GM19452 (cell line): Measurements from ENCODE around the gene CHD1.

Experiments
- ATAC-seq: cut with Tn5 transposase; IDR thresholded peaks from one replicate; pipeline ENCODE4 v1.9.1; 2021; ENCODE audit not compliant: unreplicated experiment

CHD1 gene

GRCh38 chr5:98904780-98905179 is 24.0 kb downstream of the CHD1 start:
- ATAC-seq, result no peak

DNA sequence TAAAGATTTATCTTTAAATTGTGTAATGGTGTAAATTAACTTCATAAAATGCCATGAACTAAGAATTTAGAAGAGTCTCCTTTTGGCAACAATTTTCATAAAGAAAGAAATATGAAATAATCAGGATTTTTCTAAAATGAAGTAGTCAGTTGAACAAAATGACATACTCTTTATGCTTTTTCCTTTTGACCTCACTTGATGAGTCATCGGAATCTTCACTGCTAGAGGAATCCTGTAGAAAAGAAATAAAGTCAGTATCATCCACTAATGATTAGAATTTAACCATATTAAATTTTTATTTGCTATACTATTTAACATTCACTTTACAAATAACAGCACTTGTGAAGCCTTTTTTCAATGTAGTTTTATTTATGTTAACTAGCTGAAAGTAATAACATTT is 26.1 kb downstream of the CHD1 start:
- no peak for ATAC-seq

- ATAC-seq, result no peak
Observed at GRCh38 chr5:98899456-98899855, 29.4 kb downstream of the CHD1 start.

DNA sequence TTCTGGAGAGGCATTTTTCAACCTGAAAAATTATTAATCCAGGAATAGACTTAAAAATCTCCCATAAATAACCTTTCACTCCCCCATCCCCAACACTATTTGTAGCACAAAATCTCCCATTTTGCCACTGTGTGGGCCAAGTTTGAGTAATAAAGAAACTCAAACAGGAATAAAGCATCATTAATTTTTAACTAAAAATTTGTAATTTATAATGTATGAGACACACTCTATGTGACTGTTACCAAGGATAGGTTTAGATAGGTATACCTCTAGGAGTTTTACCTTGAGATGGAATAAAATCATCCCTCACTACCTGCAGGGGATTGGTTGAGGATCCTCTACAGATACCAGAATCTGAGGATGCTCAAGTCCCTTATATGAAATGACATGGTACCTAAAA is 30.1 kb downstream of the CHD1 start:
- no peak for ATAC-seq

DNA sequence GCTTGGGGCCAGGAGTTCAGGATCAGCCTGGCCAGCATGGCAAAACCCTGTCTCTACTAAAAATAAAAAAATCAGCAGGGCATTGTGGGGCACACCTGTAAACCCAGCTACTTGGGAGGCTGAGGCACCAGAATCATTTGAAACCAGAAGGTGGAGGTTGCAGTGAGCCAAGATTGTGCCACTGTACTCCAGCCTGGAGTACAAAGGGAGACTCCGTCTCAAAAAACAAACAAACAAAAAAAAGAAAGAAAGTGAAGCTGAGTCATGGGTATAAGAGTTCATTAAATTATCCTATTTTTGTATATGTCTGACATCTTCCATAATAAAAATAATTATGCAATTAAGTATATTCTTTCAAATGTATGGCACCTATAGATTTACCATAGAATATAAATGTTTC is 37.2 kb downstream of the CHD1 start:
- no peak for ATAC-seq

DNA sequence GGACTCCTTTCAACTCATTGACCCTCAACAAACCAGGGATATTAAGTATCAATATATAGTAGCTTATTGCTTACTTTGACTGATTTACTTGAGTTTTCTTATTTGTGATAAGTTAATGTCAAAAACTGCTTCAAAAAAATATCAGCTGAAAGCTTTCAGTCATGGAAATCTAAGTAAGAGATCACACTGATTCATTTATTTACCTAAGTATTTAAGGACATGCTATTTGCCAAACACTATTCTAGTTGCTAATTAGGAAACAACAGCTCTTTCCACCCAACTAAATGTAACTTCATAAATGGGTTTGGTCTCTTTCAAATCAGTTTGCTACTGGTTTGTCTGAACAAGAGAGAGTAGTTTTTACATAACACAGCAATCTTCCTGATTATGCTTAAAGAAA is 48.2 kb downstream of the CHD1 start:
- no peak for ATAC-seq

DNA sequence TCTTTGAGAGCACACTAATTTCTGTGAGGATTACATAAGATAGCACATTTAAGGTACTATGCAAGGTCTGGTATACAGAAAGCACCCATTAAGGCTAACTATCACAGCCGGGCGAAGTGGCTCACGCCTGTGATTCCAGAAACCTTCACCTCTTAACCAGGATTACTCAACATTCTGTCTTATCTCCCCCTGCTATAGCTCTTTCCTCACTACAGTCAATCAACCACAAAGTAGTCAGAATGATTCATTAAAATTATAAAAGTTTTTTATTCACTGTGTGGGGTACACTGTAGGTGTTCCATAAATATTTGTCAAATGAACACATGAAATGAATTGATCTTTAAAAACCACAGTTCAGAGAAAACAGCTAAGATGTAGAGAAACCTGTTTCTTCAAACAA is 48.7 kb downstream of the CHD1 start:
- no peak for ATAC-seq

- ATAC-seq, result no peak
Observed at GRCh38 chr5:98877600-98877999, 51.2 kb downstream of the CHD1 start.

DNA sequence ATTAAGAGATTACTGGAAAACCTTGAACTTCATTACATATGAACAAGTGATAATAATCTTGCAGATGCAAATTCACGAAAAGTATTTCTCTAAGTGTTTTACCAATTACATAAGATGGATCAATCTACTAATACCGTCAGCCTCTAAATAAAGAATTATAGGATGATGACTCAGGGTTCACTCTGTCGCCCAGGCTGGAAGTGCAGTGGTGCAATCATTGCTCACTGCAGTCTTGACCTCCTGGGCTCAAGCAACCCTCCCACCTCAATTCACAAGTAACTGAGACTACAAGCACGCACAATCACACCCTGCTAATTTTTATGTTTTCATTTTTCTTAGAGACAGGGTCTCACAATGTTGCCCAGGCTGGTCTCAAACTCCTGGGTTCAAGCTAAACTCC is 56.1 kb downstream of the CHD1 start:
- no peak for ATAC-seq

- no peak for ATAC-seq
Observed at GRCh38 chr5:98865690-98866089, 63.1 kb downstream of the CHD1 start.

DNA sequence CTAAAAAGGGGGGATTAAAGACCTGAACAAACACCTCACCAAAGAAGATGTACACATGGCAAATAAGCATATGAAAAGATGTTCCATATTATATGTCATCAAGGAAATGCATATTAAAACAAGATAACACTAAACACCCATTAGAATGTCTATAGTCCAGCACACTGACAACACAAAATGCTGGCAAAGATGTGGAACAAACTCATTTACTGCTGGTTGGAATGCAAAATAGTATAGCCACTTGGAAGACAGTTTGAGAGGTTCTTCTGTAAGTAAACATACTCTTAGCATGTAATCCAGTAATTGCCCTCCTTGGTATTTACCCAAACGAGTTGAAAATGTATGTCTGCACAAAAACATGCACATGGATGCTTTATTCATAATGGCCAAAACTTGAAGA is 81.8 kb downstream of the CHD1 start:
- no peak for ATAC-seq

DNA sequence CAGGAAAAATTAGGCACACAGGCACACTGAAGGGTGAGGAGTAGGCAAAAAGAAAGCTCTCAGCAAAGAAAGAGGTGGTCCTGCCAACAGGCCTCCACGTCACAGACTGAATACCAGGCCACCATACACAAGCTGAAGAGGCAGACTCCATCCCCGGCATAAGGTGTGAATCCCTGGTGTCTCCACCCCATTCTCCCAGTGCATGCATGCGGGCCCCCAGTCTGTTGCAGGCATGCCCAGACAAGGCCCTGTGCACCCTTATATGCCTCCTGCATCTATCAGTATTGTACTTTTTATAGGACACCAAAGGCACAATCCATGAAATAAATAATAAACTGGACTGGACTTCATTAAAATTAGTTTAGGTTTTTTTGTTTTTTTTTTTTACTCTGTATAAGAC is 82.3 kb downstream of the CHD1 start:
- no peak for ATAC-seq

GRCh38 chr5:98845878-98846277 is 82.9 kb downstream of the CHD1 start:
- ATAC-seq, result no peak

DNA sequence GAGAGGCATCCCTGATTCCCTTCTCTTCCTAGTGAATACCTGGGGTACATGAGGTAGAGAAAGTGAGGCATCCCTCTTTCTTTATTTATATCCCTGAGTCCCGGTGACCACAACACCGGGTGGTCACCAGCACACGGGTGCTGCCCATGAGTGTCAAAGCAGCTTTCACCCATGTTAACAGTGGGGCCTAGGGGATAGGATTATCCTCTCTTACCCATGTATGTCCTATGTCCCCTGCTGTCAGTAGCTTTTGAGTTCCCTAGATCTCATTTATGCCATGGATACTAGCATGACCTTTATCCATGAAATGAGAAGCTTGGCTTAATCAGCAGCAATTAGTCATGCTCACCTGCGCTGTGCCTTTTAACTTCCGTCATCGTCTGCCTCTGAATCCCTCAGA is 83.9 kb downstream of the CHD1 start:
- ATAC-seq, result no peak

DNA sequence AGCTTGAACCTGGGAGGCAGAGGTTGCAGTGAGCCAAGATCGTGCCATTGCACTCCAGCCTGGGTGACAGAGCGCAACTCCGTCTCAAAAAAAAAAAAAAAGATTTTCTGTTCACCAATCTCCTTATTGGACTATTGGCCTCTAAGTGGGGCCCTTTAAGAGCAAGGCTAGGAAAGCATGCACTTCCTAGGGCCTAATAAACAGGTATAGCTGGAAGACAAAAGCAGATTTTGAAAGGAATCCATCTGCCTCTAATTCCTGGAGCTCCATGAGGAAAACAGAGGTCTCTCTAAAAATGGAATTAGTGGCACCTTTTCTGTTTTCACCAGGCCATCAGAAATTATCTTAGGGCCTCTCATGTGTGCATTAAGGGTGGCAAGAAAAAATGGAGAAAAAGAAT is 85.3 kb downstream of the CHD1 start:
- no peak for ATAC-seq

GRCh38 chr5:98840946-98841345 is 87.9 kb downstream of the CHD1 start:
- ATAC-seq, result no peak

DNA sequence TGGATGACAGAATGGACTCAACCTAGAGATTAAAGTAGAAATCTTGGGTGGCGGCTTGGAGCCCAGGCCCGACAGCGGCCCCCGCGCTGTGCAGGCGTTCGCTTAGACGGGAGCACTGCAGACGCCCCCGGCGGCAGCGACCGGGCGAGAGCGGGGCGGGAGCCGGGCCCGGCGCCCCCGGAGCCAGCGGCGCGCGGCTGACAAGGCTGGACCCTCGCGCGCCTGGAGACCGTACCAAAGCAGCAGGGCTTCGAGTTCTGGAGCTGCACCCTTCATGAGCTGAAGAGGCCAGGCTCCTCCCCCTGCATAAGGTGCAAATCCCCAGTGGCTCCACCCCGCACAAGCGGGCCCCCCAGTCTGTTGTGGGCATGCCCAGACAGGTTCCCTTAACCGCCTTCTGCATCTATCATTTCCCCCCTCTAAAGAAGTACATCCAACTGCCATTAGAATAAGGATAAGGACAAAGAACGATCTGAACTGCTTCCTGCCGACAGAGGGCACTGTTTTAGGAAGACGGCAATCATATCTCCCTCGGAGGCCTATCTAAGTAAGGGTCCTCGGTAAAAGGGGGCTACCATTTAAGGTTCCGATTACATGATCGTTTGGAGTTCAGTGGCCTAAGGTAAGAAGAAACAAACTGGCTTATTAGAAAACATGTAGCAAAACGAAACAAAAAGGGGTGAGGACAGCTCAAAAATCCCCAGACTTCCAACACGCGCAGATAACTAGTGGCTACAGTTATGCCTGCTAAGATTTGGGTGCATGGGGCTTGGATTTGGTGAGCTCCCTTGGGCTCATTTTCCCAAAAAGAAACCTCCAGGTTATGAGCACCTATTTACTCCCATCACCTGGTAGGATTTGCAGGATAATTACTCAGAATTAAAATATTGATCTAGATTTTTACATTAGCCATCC is 89.1 kb downstream of the CHD1 start:
- ATAC-seq, result no peak

GRCh38 chr5:98836175-98836574 is 92.6 kb downstream of the CHD1 start:
- ATAC-seq, result no peak

- ATAC-seq, result no peak
Observed at GRCh38 chr5:98827588-98828284, 101.1 kb downstream of the CHD1 start.

DNA sequence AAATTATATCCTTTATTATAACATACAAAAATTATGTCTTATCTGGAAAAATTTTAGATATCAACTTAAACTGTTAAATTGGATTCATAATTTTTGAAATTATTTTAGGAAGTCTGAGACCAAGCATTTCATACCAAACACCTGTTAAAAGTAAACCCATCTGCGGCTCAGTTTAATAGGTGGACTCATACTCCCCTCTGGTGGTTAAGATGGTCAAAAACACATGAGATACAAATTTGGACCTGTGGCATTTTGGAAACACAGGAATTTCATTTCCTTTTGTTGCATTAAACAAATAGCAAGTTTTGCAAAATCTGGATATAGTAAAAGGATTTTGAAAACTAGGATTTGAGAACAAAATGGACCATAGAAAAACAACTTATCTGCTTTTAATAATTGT is 101.6 kb downstream of the CHD1 start:
- no peak for ATAC-seq

- no peak for ATAC-seq
Observed at GRCh38 chr5:98825582-98826375, 103.0 kb downstream of the CHD1 start.
